Uterus (tissue), 4 donors: Measurements from ENCODE around the gene STX1B. TPM values are rescaled to one million over a fixed set of nuclear protein-coding genes. Genes with fewer than 3 reads are reported as not detected.
A peak's percentile ranks its signal among the peaks of the same experiment; 100 is the strongest.

Source experiments
- DNase-seq, 2 donors: peaks; one replicate each; pipeline ENCODE4 v3.0.0-alpha.2; 2019 to 2020
- H3K27ac ChIP-seq, 2 donors: fragments of 200-600 bp; sonication (generic); 1 replicate in 1 of 2; 2 replicates in 1 of 2; pipeline ENCODE4 v1.5.1; 2016 to 2018
- H3K27me3 ChIP-seq, 2 donors: fragments of 200-600 bp; sonication (generic); one replicate each; pipeline ENCODE4 v1.5.1; 2018 to 2019; ENCODE audit warnings: control low read depth in 1 of 2
- H3K36me3 ChIP-seq, 2 donors: fragments of 200-600 bp; sonication (generic); one replicate each; pipeline ENCODE4 v1.5.1; 2019; ENCODE audit warnings: control low read depth in 1 of 2
- H3K4me1 ChIP-seq, 2 donors: fragments of 200-600 bp; sonication (generic); one replicate each; pipeline ENCODE4 v1.5.1; 2018 to 2019; ENCODE audit warnings: control low read depth in 1 of 2
- H3K4me3 ChIP-seq, 2 donors: fragments of 200-600 bp; sonication (generic); 1 replicate in 1 of 2; 2 replicates in 1 of 2; pipeline ENCODE4 v1.5.1; 2018 to 2019; ENCODE audit warnings: mild to moderate bottlenecking in 1 of 2
- H3K9me3 ChIP-seq, 2 donors: fragments of 200-600 bp; sonication (generic); one replicate each; pipeline ENCODE4 v1.5.1; 2019; ENCODE audit warnings: control low read depth in 1 of 2
- POLR2A ChIP-seq, 2 donors: fragments of 450-650 bp; IDR thresholded peaks; one replicate each; pipeline ENCODE4 v1.6.1; 2016; ENCODE audit warnings: antibody characterized with exemption in 2 of 2, mild to moderate bottlenecking in 1 of 2, moderate library complexity in 1 of 2
- intact Hi-C: fragments of 100-400 bp; cut with DNase I; formaldehyde crosslinking; loops from one replicate; pipeline ENCODE4 v1.15.1; 2023; ENCODE audit warnings: low total_unique reads
- total RNA-seq, 4 donors: library from RNA; depleted of rRNA in 3 of 4; stranded (reverse); fragments of >200 nt in 3 of 4; gene quantifications; one replicate each; pipeline versions ENCODE4 v1.1.0 to v1.2.4, GENCODE V29; 2014 to 2023
- TF ChIP-seq, protein P1 (sequence below), 4 experiments: fragments of 200-600 bp in 2 of 4; fragments of 450-650 bp in 2 of 4; sonication (generic) in 2 of 4; IDR thresholded peaks; one replicate each; pipeline ENCODE4 v1.5.1; 2016 to 2019; ENCODE audit warnings: antibody characterized with exemption in 4 of 4, mild to moderate bottlenecking in 2 of 4, moderate library complexity in 1 of 4
- donor health status: DM: yes; HTN: yes; CAD: no.

STX1B gene
- total RNA-seq, 4 donors from 2014 or later: 0.88 to 2.6 (median 2.5) TPM

DNA sequence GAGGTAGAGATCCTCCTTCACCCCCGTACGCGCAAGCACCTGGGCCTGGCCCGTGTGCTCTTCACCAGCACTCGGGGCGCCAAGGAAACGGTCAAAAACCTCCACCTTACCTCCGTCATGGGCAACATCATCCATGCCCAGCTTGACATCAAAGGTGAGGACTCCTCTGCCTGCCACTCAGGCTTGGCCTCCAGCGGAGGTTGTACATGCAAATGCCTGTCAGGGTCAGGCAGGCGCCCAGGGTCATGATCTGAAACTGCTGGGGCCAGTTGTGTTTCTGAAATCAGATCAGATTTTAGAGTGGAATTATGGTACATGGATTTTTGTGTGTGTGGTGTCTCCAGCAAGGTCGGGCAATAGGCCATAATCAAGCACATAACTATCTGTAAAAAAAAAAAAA lies 49.1 kb downstream of the STX1B start:
- Histone ChIP-seq H3K27ac (no peak overlapping the region), H3K27me3 (no peaks in the 10 kb centered on the region), H3K4me3 (no peak overlapping the region), H3K36me3 (no peaks in the 10 kb centered on the region), H3K4me1 (peaks cover 5 to 15% of the 10 kb centered on the region in 2 donors), H3K9me3 (no peaks in the 10 kb centered on the region)
- TF ChIP-seq POLR2A (IDR thresholded peaks at IDR 0.05): no peak
- TF ChIP-seq, protein P1, sequence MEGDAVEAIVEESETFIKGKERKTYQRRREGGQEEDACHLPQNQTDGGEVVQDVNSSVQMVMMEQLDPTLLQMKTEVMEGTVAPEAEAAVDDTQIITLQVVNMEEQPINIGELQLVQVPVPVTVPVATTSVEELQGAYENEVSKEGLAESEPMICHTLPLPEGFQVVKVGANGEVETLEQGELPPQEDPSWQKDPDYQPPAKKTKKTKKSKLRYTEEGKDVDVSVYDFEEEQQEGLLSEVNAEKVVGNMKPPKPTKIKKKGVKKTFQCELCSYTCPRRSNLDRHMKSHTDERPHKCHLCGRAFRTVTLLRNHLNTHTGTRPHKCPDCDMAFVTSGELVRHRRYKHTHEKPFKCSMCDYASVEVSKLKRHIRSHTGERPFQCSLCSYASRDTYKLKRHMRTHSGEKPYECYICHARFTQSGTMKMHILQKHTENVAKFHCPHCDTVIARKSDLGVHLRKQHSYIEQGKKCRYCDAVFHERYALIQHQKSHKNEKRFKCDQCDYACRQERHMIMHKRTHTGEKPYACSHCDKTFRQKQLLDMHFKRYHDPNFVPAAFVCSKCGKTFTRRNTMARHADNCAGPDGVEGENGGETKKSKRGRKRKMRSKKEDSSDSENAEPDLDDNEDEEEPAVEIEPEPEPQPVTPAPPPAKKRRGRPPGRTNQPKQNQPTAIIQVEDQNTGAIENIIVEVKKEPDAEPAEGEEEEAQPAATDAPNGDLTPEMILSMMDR (IDR thresholded peaks at IDR 0.05): no peak
- DNase-seq: no peak
- intact Hi-C loops: no loop called here

DNA sequence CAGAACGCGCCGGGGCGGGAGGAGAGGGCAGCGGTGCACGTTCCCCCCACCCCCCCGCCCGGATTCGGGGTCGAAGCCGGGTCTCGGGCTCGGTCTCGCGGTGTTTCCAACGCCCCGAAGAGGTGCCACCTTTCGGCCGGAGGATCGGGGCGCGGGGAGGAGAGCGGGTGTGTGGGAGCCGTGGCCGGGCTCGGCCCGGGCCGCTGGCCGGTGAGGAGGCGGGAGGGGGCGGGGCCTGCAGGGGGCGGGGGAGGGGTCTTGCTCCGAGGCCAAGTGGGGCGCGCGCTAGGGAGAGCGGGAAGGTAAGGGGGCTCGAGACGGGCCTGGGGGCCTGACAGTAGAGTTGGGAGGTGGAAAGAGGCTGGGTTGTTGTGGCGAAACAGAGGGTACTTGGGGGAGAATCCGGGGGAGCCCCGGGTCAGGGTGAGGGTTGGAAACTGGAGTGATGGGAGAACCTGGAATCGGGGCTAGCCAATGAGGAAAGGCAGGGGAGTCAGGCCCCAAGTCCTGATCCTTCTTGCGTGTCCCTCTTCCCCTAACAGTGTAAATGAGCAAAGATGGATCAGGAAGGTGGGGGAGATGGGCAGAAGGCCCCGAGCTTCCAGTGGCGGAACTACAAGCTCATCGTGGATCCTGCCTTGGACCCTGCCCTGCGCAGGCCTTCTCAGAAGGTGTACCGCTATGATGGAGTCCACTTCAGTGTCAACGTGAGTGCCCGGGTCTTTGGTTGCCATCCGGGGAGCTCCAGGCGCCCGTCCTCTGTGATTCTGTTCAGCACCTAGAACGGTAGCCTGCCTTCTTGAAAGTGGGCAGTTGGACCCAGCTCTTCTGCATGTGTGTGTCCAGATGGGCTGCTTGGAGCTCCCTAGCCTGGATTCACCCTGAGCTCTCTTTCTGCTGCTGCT lies 52.0 kb downstream of the STX1B start:
- peak overlapping the region; percentile 94 to 98 for H3K27ac ChIP-seq
- H3K4me3 ChIP-seq: peak overlapping the region; percentile 57 to 96
- no peaks in the 10 kb centered on the region for H3K36me3 ChIP-seq
- no peaks in the 10 kb centered on the region for H3K27me3 ChIP-seq
- intact Hi-C loops: no loop called here
- no peaks in the 10 kb centered on the region for H3K9me3 ChIP-seq
- DNase-seq: peak; percentile 49 to 65
- peaks cover 5 to 20% of the 10 kb centered on the region in 2 donors for H3K4me1 ChIP-seq
- no peak for TF ChIP-seq POLR2A (IDR thresholded peaks at IDR 0.05)
- TF ChIP-seq, protein P1 (IDR thresholded peaks at IDR 0.05): no peak

DNA sequence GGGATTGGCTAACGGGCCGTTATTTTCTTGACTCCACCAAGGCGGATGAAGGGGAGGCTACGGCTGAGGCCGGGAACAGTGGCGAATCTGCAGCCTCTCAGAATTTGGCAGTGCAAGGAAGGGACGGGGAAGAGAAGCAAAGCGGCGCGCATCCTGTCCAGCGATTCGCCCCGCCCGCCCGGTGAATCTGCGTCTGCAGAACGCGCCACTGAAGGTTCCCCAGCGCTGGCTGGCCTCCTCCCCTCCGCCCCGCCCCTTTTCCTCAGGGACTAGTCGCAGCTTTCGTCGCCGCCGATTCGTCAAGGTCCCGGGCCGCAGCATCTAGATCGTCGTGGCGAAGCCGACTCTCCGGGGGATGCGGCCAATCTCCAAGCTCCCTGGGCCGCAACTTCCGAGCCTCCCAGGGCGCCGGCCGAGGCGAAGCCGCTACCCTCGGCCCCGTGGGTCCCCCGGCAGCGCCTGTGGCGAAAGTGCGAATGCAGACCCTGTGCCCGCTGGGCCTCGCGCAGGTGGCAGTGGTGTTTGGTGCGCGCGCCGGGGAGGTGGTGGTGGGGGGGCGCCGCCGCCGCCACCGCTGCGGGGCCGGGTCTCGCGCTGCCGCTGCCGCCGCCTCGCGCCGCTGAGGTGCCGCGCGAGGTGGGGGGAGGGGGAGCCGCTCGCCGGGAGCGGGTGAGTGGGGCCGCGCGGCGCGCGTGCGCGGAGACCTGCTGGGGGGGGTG lies 52.8 kb downstream of the STX1B start, which contains the start of gene SETD1A:
Gene SETD1A, plus strand, starts transcription at position 299 of the 719 bp plus-strand sequence. CDS start 978 bp downstream, outside the sequence.
- Histone ChIP-seq H3K27me3 (no peaks in the 10 kb centered on the region), H3K4me1 (peaks cover 5 to 21% of the 10 kb centered on the region in 2 donors), H3K27ac (peak within 1 kb of the TSS; percentile 94 to 98), H3K4me3 (peak within 1 kb of the TSS; percentile 57 to 96), H3K36me3 (no peaks in the 10 kb centered on the region), H3K9me3 (no peaks in the 10 kb centered on the region)
- intact Hi-C loops: no loop called here
- TF ChIP-seq, protein P1 (IDR thresholded peaks at IDR 0.05): peak in 1 of 4 experiments; percentile 36
- TF ChIP-seq POLR2A (IDR thresholded peaks at IDR 0.05): peak; percentile 38 to 71
- peak; percentile 94 to 97 for DNase-seq

DNA sequence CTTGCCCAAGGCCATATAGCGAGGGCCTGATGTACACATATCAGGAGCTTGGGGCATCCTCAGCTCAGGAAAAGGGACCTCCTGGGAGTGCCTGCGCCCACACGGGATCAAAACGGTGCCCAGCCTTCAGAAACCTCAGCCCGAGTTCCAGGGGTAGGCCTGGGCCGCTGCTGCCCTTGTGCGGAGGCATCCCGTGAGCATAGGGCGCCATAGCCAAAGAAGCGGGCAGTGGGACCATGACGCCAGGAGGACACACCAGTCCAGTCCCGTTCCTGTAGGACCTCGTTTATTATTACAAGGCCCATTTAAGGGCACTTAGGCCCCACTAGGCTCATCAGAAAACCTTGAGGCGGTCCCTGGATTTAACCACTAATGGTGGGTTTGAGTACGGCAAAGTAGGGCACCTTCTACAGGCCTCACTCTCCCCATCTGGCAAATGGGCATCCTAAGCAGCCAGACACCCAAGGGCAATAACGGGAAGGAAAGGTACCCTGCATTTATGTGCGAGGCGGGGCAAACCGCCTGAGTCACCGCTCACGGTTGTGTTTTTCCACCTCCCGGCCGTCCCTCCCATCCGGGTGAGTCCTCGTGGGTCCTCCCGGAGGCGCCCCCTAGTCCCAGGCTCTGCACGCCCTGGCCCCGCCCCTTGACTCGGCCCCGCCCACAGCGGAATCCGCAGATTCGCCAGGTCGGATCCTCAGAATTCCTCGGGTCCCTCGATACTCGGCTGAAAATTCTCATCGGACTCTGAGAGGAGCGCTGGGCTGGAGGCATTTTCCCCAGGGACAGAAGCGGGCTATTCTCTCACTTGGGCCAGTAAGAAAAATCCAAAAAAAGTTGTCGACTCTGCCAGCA lies 53.6 kb downstream of the STX1B start:
- no peaks in the 10 kb centered on the region for H3K36me3 ChIP-seq
- intact Hi-C loops: no loop called here
- H3K4me3 ChIP-seq: peak overlapping the region; percentile 57 to 96
- peak; percentile 87 to 88 for DNase-seq
- H3K27me3 ChIP-seq: no peaks in the 10 kb centered on the region
- TF ChIP-seq, protein P1 (IDR thresholded peaks at IDR 0.05): peak in 2 of 4 experiments; percentile 17 to 24
- no peak for TF ChIP-seq POLR2A (IDR thresholded peaks at IDR 0.05)
- H3K9me3 ChIP-seq: no peaks in the 10 kb centered on the region
- peak overlapping the region; percentile 94 to 98 for H3K27ac ChIP-seq
- peaks cover 5 to 21% of the 10 kb centered on the region in 2 donors for H3K4me1 ChIP-seq
